GM19351 (cell line): ENCODE data around the gene NDUFA12.
A peak's percentile ranks its signal among the peaks of the same experiment; 100 is the strongest.

Experiments
- ATAC-seq: cut with Tn5 transposase; IDR thresholded peaks from one replicate; pipeline ENCODE4 v1.9.1; 2021; ENCODE audit warnings: mild to moderate bottlenecking, moderate library complexity; ENCODE audit not compliant: unreplicated experiment

NDUFA12 gene

DNA sequence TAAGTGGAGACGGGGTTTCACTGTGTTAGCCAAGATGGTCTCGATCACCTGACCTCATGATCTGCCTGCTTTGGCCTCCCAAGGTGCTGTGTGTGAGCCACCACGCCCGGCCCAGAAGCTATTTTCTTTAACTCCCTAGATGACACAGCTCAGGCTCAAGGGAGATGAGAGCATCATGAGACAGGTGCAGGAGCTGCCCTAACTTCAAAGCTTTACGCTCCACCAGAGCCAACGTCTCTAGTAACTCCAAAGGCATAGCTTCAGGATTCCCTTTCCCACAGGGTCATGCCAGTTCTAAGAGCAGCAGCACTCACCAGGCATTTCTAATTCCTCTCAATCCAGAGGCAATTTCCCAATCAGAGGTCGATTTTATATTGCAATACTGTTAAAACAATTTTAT lies 21.0 kb downstream of the NDUFA12 start:
- ATAC-seq: no peak

DNA sequence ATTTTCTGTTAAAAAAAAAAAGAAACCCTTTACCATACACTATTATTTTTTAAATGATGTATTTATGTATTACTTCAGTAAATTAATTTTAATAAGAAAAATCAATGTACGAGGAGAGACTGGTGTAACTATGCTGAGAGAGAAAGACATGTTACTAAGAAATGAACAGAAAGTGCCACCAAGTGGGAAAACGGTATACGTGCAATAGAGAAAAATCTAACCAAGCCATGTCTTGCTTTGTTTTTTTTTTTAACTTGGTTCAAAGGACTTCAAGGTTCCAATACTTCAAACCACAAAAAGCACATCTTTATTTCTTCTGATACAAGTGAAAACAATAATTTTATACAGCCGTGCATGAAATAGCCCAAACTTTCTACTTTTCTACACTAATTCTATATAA lies 22.9 kb downstream of the NDUFA12 start:
- ATAC-seq: no peak

DNA sequence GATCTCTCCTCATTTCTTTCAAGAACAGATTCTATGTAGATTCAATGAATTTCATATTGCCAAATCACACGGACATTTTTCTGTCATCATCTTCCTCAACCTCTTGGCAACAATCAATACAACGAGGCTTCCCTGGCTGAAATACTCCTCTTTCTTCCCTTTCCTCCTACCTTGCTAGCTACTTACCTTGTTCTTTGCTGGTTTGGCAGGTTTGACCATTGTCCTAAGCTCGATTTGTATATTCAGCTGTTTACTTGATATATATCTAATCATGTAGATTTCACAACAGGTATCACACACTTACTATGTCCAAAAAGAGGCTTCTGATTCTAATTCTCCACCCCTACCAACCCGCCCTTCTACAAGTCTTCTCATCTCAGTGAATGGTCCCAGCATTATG lies 23.6 kb downstream of the NDUFA12 start:
- ATAC-seq: no peak

DNA sequence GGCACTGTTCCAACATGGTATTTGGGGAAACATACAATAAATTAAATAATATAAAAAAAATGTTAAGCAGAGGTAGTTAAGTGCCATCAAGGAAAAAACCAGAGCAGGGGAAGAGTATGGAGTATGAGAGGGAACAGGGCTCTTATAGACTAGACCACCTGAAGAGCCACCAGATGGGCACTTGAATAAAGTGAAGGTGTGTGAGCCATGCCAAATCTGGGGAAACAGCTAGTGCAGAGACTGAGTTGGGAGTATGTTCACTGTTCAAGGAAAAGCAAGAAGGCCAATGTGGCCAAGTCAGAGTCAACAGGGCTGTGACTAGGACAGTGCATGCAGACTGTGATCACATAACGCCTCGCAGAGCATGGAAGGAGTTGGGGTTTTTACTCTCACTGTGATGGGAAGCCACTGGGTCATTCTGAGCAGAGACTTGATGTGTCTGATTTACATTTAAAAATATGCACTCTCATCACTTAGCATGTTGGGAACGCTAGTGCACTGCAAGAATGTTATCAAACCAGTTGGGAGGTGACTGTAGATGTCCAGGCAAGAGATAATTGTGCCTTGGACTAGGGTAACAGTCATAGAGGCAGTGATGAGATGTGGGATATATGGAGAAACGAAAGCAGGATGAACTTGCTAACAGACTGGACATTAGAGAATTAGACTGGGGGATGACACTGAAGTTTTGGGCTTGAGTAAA lies 25.6 kb downstream of the NDUFA12 start:
- ATAC-seq: no peak

DNA sequence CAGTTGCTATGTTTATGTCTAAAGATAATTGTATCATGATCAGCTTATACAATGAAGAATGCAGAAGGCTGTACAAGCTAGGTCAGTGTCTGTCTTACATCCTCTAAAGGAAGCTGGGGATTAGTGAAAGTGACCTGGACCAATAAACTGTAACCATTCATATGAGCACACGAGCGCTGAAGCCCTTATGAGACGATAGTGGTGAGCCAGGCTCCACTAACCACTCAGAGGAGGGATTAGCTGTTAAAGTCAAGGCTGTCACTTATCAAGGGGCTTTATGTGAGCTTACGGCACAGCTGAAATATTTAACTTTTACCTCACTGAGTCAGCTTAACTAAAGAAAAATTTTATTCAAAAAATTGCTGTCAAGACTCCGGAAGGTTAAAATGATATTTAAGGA lies 30.3 kb downstream of the NDUFA12 start:
- no peak for ATAC-seq

DNA sequence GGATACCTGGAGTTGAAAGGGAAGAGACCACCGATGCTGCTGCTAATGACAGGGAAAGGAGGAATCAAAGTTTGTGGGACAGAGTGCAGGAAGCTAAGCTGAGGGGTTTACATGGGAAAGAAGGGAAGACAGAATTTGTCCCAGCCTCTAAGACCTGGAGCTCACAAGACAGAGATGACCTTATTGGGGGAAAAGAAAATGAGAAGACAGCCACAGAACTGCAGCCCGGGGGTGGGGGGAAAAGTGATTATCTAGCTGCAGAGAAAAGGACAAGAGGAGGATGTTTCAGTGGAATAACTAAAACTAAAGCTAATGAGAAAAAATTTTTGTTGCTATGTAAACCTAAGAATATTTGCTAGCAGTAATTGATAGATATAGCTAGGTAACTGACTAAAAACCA lies 30.7 kb downstream of the NDUFA12 start:
- no peak for ATAC-seq

DNA sequence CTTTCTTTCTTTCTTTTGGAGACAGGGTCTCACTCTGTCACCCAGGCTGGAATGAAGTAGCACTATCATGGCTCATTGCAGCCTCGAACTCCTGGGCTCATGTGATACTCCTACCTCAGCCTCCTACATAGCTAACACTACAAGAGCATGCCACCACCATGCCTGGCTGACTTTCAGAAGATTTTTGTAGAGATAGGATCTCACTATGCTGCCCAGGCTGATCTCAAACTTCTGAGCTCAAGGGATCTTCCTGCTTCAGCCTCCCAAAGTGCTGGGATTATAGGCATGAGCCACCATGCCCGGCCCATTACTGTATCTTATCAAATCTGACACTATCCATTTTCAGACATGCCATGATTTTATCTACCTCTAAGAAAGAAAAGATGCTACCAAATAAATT lies 31.6 kb downstream of the NDUFA12 start:
- ATAC-seq: no peak

DNA sequence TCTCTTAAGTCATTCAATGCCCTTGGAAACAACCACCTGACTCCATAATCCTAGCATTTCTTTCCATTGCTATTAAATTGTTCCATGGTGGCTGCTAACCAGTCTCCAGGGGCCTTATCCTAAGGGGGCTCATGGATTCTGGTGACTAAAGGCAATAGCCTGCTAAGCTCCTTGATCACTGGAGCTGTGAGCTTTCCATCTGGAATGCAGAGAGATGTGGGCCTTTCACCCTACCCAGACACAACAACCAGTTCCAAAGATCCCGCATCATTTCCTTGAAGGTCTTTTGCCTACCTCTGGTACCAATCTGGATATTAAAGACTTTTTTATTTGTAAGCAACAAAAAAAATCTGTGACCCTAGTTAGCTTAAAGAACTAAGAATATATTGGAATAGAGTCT lies 32.9 kb downstream of the NDUFA12 start:
- ATAC-seq: no peak

DNA sequence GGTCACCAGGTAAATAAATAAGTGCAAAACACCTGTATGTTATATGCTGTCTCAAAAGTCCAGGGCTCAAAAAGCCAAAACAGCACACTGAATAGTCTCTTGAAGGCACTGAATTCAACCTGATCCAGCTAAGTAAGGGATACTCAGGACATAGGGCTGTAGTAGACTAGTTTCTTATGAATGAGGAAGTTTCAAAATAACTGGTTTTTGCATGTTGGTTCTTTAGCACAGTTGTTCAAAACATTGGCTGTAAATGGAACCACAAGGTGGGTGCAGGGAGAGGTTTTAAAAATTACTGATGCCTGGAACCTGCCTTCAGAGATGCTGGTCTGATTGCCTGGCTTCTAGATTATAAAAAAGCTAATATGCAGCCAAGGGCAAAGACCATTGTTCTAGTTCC lies 34.1 kb downstream of the NDUFA12 start:
- peak; percentile 73 for ATAC-seq

DNA sequence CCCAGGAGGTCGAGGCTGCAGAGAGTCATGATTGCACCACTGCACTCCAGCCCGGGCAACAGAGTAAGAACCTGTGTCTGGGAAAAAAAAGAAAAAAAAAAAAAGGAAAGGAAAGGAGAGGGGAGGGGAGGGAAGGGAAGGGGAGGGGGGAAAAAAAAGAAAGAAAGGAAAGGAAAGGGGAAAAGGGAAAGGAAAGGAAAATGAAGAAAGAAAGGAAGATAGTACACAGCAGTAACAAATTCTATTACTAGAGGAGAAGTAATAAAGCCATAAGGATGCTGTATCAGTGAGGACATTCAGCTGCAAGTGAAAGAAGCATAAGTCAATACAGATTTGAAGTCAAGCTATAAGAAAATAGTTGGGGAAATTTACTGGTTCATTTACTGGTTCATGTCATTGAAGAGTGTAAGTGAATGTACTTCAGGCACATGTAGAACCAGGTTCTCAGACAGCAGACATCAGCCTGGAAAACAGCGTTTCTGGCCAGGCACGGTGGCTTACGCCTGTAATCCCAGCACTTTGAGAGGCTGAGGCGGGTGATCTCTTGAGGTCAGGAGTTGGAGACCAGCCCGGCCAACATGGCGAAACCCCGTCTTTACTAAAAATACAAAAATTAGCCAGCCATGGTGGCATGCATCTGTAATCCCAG lies 37.4 kb downstream of the NDUFA12 start:
- ATAC-seq: no peak

DNA sequence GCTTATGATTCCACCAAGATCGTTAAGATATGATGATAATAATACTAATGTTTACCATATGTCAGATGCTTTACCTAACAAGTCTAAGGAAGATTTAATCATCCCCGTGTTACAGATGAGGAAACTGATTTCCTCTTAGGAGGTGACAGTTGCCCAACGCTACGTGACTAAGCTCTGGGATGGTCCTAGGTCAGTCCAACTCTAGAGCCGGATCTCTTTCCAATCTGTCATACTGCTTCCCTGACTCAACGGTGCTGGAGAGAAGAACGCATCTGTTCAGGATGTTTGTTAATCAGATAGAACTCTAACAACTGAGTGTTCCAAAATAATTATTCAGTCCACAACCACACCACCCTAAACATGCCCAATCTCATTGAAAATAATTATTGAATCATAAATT lies 39.8 kb downstream of the NDUFA12 start:
- ATAC-seq: no peak

DNA sequence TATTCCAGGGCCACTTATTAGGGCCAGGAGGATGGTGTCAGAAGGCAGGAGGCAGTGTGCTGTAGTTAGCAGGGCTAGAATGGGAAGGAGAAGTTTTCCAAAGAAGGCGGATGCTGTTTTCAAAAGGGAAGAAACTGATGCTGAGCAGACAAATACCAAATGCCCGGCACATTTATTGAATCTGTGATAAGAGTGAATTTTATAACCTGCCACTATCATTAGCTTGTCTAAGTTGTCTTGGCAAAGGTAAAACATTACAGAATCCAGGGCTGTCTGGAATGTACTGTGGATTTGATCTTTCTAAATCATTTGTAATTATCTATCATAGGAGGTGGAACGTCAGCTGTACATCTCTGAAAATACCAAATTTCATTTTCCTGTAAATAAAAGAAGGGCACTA lies 40.8 kb downstream of the NDUFA12 start:
- no peak for ATAC-seq

DNA sequence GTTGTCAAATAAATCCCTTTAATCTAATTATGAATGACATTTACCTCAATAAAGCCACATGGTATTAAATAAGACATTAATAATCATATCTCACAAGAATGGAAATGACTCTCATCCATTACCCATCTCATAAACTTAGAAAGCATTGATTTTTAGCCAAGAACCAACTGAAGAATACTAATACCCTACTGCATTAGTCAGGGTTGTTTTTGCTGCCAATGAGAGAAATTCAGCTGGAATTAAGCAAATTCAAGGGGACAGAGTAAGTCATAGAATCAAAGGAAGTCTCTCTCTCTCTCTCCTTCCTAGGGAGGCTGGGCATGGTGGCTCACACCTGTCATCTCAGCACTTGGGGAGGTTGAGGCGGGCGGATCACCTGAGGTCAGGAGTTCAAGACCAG lies 41.6 kb downstream of the NDUFA12 start:
- ATAC-seq: no peak

DNA sequence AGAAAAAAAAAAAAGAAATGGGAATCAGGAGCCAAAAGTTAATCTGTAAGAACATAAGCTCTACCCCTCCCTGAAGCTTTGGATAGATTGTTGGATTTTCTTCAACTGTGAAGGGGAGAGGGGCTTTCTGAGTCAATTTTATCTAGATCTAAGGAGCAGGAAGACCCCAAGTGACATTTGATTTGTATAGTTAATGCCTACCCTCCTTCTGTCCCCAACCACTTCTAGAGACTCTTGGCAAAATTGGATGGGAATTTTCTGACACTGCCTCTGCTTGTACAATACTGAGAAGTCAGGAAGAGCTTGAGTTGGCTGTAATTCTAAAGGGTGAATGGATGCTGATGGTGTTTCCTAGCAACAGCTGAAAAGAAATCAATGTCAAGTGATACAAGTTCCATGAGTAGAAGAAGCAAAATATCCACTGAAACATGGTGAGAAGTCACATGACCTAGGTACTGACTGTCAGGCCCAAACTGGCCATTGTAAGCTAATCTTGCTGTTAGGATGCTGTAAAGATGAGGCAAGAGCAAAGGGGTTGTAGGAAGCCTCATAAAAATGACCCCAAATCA lies 42.2 kb downstream of the NDUFA12 start:
- no peak for ATAC-seq

DNA sequence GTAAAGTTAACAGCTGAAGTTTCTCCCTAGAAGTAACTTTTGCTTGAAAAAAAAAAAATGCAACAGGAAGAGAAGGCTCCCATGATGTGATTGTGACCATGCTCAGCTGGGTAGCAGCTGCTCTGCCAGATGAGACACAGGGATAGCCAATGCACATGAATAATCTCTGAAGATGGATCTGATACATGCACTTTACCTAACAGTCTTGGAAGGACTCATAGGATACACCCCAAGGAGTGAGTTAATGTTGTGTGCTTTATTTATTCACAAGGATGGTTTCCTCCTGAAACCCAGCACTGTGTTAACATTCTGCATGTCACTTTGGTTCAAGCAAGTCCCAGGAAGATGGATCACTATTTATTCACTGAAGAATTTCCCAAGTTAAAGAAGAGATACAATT lies 46.5 kb downstream of the NDUFA12 start:
- no peak for ATAC-seq

DNA sequence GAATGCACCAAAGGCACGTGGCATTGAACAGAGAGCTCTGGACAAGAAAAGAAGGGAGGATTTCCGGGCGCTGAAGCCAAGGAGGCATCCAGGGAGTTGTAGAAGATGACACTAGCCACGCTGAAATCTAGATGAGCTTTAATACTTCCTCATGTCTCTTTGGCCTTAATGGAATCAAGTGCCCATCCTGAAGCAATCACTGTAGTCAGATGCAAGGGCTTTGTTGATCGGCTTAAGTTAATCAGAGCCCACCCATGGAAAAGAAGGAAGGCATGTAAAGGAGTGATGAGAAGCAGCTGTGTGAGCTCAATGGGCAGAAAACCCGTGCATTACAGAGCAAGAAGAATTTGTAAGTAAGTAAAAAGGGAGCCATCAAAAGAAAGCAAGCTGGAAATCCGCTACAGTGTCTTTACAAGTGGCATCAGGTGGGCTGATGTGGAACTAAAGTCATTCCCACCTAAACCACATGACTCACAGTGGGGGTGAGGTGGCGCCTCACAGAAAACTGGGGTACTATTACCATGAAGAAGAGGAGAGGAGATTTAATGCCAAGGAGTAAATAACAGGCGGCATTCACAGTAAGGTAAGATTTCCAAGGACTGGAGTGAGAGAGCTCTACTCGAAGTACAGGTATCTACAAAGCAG lies 48.4 kb downstream of the NDUFA12 start:
- no peak for ATAC-seq

DNA sequence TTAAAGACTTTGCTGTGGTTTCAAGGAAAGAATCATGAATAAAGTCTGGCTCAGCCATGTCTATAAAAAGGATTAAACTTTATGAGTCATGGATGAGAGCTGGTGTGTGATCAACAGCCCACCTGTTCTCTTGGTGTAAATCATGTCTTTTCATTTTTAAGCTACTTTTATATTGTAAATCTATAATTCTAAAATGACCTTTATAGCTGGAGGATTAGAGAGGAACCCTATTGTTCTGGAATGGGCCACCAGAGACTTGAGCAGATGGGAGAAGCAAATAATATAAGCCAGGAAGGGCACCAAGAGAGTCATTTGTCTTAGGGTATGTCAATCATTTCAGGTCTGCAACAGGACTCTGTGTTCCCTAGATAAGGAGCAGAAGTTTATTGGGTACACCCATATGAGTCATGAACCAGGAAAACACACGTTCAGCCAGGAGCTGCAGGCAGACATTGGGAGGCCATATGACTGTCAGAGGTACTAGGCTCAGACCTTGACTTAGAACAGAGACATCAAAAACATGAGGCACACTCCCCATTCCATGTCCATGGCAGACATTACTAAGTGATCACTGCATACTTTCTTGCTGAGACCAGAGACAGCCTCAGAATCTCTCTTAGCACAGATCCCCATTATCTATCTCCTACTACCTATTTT lies 49.3 kb downstream of the NDUFA12 start:
- no peak for ATAC-seq

DNA sequence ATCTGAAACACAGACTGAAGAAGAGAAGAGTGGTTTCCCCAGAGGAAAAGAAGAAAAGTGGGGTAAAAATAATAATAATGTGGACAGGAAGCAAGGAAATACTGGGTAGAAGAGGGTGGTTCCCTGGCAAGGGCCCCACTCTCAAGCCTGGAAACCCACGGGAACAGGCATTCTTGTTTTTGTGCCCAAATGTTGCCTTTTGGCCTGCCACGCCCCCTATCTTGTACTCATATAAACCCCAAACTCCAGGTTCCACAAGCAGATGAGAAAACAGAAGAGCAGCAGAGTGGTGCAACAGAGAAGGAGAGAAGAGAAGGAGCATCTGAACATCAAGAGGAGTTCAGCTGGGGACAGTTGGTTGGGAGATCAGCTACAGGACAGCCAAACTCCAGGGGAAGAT lies 51.2 kb downstream of the NDUFA12 start:
- ATAC-seq: no peak

DNA sequence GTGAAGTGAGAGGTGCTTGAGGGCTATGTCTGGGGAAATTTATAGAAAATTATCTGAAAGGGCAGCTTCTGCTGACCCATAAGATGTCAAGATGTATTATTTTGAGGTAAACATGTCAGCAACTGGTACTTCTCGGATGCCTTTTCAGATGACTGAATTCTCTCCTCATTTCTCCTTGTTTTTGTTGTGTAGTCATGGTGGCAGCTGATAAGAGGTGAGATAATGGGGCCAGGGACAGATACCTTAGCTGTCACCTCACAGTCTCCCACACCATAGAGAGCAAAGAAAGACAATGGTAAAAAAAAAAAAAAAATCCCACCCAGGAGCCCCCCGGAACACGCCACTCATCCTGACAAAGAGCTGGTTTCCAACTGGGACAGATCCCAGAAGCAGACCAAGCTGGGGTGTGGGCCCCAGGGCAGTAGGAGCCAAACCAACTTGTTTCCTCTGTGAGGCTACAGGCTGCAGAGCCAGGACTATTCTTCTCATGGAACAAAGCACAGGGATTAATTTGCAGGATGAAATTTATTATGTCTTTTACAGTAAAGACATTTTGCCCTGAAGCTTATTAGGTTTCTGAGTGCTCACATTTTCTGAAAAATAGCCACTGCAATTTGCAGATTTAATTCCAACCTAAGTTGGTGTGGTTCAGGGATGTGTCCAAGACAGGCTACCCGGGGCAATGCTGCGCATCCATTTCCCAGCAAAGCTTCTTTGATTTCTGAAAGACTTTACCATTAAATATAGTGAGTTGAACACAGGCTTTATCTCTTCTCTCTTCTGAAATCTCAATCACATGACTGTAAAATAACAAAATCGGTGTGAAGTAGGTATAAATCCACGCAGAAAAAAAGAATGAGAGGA lies 52.2 kb downstream of the NDUFA12 start:
- no peak for ATAC-seq

DNA sequence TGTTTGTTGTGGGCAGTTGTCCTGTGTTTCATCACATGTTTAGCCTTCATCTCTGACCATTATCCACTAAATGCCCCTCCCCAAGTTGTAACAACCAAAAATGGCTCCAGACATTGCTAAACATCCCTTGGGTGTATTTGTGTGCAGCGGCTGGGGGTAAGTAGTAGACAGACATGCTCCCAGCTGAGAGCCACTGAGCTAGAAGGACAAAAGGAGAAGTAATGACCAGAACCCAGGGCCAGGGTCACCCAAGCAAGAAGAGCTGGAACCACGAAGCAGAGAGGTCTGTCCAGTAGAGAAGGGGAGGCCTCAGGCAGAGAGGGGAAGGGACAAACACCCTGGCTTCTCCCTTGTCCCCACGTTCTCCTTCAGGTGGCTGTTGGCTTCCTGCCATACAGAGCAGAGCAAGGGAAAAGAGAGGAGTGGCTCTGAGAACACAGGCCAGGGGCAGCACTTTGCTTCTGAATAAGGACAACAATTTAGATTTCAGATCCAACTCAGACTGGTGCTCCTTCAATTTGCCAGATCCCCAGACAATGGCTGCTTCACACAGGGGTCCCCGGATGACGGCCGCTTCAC lies 55.2 kb downstream of the NDUFA12 start:
- no peak for ATAC-seq
